Kidney (tissue), 14 donors: ENCODE results near the gene RASGEF1C. TPM values are rescaled to one million over a fixed set of nuclear protein-coding genes. Genes with fewer than 3 reads are reported as not detected.

Source experiments
- DNase-seq, 5 donors: peaks; one replicate each; pipeline ENCODE4 v3.0.0-alpha.2; 2013 to 2020
- FAIRE-seq: peaks from 2 replicates; lab custom pipeline; 2012; peaks lifted over from hg19 to GRCh38; lab: Jason Lieb, UNC
- H3K27ac ChIP-seq, 2 donors: one replicate each; pipeline ENCODE4 v1.7.0; 2013; ENCODE audit warnings: low read depth in 2 of 2, low read length in 2 of 2, inconsistent platforms in 1 of 2
- H3K27me3 ChIP-seq: one replicate; pipeline ENCODE4 v1.7.1; 2013; ENCODE audit warnings: low read length, inconsistent platforms; ENCODE audit not compliant: control insufficient read depth, insufficient read depth
- H3K36me3 ChIP-seq, 3 donors: one replicate each; pipeline versions ENCODE4 v1.7.0 to v1.7.1; 2013; ENCODE audit warnings: low read length in 3 of 3, control low read depth in 1 of 3, inconsistent platforms in 1 of 3; ENCODE audit not compliant: insufficient read depth in 3 of 3, control insufficient read depth in 2 of 3
- H3K4me1 ChIP-seq, 3 donors: one replicate each; pipeline versions ENCODE4 v1.7.0 to v1.7.1; 2013; ENCODE audit warnings: low read length in 3 of 3, inconsistent platforms in 1 of 3, low read depth in 1 of 3; ENCODE audit not compliant: control insufficient read depth in 2 of 3, insufficient read depth in 2 of 3
- H3K4me3 ChIP-seq, 3 donors: one replicate each; pipeline versions ENCODE4 v1.7.0 to v1.8.1; 2013; ENCODE audit warnings: low read length in 3 of 3, control low read depth in 1 of 3, inconsistent platforms in 1 of 3
- H3K9ac ChIP-seq, 3 donors: one replicate each; pipeline versions ENCODE4 v1.7.0 to v1.7.1; 2013; ENCODE audit warnings: low read length in 3 of 3, control low read depth in 1 of 3, inconsistent platforms in 1 of 3
- H3K9me3 ChIP-seq, 3 donors: one replicate each; pipeline versions ENCODE4 v1.7.0 to v1.7.1; 2013; ENCODE audit warnings: low read length in 3 of 3, control low read depth in 1 of 3, inconsistent platforms in 1 of 3; ENCODE audit not compliant: control insufficient read depth in 2 of 3, insufficient read depth in 1 of 3
- CTCF ChIP-seq: IDR thresholded peaks from 3 replicates; pipeline ENCODE4 v1.5.1; 2012; ENCODE audit warnings: mild to moderate bottlenecking, moderate library complexity, borderline replicate concordance; ENCODE audit not compliant: insufficient read depth; ENCODE audit errors: extremely low read depth
- intact Hi-C: fragments of 100-400 bp; cut with DNase I; formaldehyde crosslinking; loops from one replicate; pipeline ENCODE4 v1.11.1; 2022
- polyA plus RNA-seq: library from polyadenylated mRNA; stranded (reverse); fragments of 350-450 nt; fragmentation: Illumina TruSeq; extraction: RNeasy Lipid Tissue Mini Kit (QIAGEN cat#74804); gene quantifications from one replicate; pipeline ENCODE4 v1.2.3, GENCODE V29; 2014; ENCODE audit warnings: low read depth, low replicate concordance; ENCODE audit not compliant: insufficient read depth
- total RNA-seq: library from RNA; stranded (reverse); fragmentation: NEBNext Ultra II Directional; extraction: Animal tissue kit (Norgen Biotek cat#: 25700); gene quantifications from one replicate; pipeline ENCODE4 v1.2.1, GENCODE V29; 2021
- donor health status: control.
- donor health status: control.
- donor health status: control.
- donor health status: control.
- donor health status: control.
- donor health status: DM: yes; HTN: yes; CAD: no.
- donor health status: Normal renal cell carcinoma (clear cell type).

RASGEF1C gene
- total and polyA plus RNA-seq, 2 donors from 2014 or later, result 0.15 to 0.16 TPM

- no peaks in the 10 kb centered on the region for H3K27me3 ChIP-seq
- no peak overlapping the region for H3K9ac ChIP-seq
- no peak for TF ChIP-seq CTCF
- DNase-seq (no peak), FAIRE-seq (no peak)
- no peak overlapping the region for H3K27ac ChIP-seq
- no peak overlapping the region for H3K4me3 ChIP-seq
- intact Hi-C loops, result no loop called here
- H3K9me3 ChIP-seq, result no peaks in the 10 kb centered on the region
- H3K4me1 ChIP-seq, result no peaks in the 10 kb centered on the region
- H3K36me3 ChIP-seq, result no peaks in the 10 kb centered on the region
Measured at GRCh38 chr5:180153099-180153498, 55.9 kb downstream of the RASGEF1C start.

- DNase-seq (no peak), FAIRE-seq (no peak)
- no peak for TF ChIP-seq CTCF
- H3K27ac ChIP-seq, result no peak overlapping the region
- H3K27me3 ChIP-seq, result no peaks in the 10 kb centered on the region
- H3K9me3 ChIP-seq, result no peaks in the 10 kb centered on the region
- intact Hi-C loops, result no loop called here
- no peaks in the 10 kb centered on the region for H3K36me3 ChIP-seq
- no peaks in the 10 kb centered on the region for H3K4me1 ChIP-seq
- no peak overlapping the region for H3K4me3 ChIP-seq
- no peak overlapping the region for H3K9ac ChIP-seq
Measured at GRCh38 chr5:180143656-180144364, 65.2 kb downstream of the RASGEF1C start.

GRCh38 chr5:180142824-180143610 lies 66.0 kb downstream of the RASGEF1C start:
- H3K36me3 ChIP-seq, result no peaks in the 10 kb centered on the region
- DNase-seq (peak in 1 of 5 donors; percentile 29), FAIRE-seq (no peak)
- no peak for TF ChIP-seq CTCF
- H3K27me3 ChIP-seq, result no peaks in the 10 kb centered on the region
- intact Hi-C loops, result no loop called here
- no peak overlapping the region for H3K9ac ChIP-seq
- H3K9me3 ChIP-seq, result no peaks in the 10 kb centered on the region
- no peaks in the 10 kb centered on the region for H3K4me1 ChIP-seq
- H3K4me3 ChIP-seq, result no peak overlapping the region
- no peak overlapping the region for H3K27ac ChIP-seq
